SK-N-MC (cell line): ENCODE measurements around the gene CYB5B.

ENCODE experiments used
- EZH2 ChIP-seq: fragments of 200-600 bp; sonication (generic); IDR thresholded peaks from one replicate; pipeline ENCODE4 v1.6.1; 2017; ENCODE audit warnings: antibody characterized with exemption
- FOXP2 ChIP-seq: optimal IDR thresholded peaks from 2 replicates; pipeline ENCODE3; 2011; ENCODE audit warnings: mild to moderate bottlenecking, moderate library complexity; ENCODE audit not compliant: insufficient read depth; ENCODE audit errors: extremely low read length, control extremely low read depth
- POLR2AphosphoS5 ChIP-seq: IDR thresholded peaks from 2 replicates; pipeline ENCODE4 v1.6.1; 2012; ENCODE audit warnings: mild to moderate bottlenecking, low read depth, low read length, borderline replicate concordance

DNA sequence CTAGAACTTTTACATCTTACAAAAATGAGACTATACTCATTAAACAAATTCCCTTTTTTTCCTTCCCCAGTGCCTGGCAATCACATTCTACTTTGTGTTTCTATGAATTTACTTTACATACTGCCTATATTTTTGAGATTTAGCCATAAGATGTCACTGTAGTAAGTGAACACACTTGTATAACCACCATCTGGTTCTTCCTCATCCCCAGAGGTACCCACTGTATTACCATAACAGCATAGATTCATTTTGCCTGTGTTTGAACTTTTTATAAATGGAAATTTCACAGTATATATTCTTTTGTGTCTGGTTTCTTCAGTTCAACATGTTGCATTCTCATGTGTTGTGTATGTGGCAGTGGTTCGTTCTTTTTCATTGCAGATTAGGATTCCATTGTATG lies 15.8 kb downstream of the CYB5B start:
- TF ChIP-seq EZH2 (no peak), POLR2AphosphoS5 (no peak), FOXP2 (no peak)
